Activated T-cell treated with anti-CD3 and anti-CD28 coated beads for 48 hours (primary cell): ENCODE data around the gene SRGN.
"Not testable (repeated sequence)": the region's sequence is repeated elsewhere in the genome, so short reads cannot be mapped to it uniquely, and the experiment has no call there.

Experiments used
- DNase-seq: peaks from one replicate; pipeline ENCODE4 v3.0.0-alpha.2; 2020; ENCODE audit warnings: low read depth

Gene SRGN, protein sequence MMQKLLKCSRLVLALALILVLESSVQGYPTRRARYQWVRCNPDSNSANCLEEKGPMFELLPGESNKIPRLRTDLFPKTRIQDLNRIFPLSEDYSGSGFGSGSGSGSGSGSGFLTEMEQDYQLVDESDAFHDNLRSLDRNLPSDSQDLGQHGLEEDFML

GRCh38 chr10:69087590-69088470 lies at the start of gene SRGN:
TSS of gene SRGN (plus strand) at chr10:69088103. CDS start at chr10:69088158, 55 bp downstream.
- DNase-seq, result peak; percentile 57

GRCh38 chr10:69040904-69041303 lies 47.0 kb upstream of the SRGN start:
- DNase-seq, result not testable (repeated sequence)

GRCh38 chr10:69042417-69042816 lies 45.5 kb upstream of the SRGN start:
- no peak for DNase-seq

GRCh38 chr10:69042838-69043237 lies 45.1 kb upstream of the SRGN start:
- no peak for DNase-seq

GRCh38 chr10:69043931-69044531 lies 43.9 kb upstream of the SRGN start:
- DNase-seq, result no peak

- DNase-seq, result no peak
Measured at GRCh38 chr10:69044546-69044945, 43.4 kb upstream of the SRGN start.

DNA sequence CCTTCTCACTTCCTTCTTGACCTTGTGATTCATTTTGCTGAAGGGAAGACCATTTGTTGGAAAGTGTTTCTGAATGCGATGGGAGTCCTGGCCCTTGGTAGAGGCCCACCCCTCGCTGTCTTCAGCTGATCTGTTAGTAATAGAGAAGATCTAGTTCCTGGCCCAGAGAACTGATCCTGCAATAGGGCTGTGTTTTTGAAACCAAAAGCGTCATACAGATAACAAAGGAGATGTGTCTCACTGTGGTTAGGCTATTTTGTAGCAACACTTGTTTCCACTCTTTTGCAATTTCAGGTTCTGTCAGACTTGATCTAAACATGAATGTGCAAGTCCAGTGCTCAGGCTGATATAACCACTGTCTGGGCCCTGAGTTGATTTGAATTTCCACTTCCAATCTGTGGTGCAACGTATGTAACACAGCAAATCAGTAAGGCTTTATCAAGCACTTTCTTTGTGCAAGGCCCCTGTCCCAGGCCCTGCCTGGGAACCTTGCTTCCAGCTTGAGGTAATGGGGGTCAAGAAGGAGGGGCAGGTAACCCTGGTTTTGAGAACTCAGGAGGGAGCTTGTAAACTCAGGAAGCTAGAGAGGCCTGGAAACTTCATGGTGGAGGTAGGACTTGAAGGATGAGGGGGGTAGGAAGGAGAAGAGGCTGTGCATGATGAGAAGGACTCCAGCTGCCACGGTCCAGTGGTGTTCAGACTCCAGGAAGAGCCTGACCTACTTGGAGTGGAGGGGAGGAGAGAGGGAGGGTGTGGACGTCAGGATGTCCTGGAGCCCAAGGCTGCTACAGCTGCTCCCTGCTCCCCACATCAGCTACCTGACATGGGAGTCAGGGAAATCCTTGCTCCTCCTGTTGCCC lies 42.2 kb upstream of the SRGN start:
- DNase-seq, result peak; percentile 27

- no peak for DNase-seq
Measured at GRCh38 chr10:69047111-69047832, 40.6 kb upstream of the SRGN start.

- DNase-seq, result peak; percentile 48
Measured at GRCh38 chr10:69048103-69048502, 39.8 kb upstream of the SRGN start.

DNA sequence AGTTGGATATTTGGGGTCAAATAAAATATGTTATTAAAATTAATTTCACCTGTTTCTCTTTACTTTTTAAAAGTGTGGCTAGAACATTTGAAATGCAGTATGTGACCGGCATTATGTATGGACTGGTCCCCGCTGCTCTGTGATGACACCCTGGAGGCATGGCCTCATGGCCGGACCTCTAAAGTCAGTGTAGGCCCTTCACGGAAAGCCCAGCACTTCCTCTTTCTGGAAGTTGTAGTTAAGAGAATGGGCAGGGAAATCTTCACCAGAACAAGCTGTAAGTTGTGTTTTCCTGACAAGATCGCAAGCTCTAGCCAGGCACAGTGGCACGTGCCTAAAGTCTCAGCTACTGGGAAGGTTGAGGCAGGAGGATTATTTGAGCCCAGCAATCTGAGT lies 38.3 kb upstream of the SRGN start:
- no peak for DNase-seq

- DNase-seq, result no peak
Measured at GRCh38 chr10:69051303-69051702, 36.6 kb upstream of the SRGN start.

GRCh38 chr10:69051710-69052487 lies 36.0 kb upstream of the SRGN start:
- DNase-seq, result no peak

DNA sequence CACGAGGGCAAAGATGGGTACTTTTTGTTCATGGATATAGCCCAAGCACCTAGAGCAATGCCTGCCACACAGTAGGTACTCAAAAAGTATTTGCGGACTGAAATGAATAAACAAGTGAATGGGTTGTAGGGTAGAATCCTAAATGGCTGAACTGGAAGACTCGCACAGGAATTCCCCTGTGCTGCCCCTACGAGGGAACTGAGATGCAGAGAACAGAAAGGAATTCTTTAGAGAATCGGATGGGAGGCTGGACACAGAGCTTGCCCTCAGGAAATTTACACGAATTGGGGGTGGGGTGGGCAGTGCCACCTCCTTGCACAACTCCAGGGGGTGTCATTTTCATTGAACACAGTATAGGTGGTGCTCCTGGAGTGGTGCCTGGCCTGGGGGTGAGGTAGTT lies 35.2 kb upstream of the SRGN start:
- DNase-seq, result no peak

DNA sequence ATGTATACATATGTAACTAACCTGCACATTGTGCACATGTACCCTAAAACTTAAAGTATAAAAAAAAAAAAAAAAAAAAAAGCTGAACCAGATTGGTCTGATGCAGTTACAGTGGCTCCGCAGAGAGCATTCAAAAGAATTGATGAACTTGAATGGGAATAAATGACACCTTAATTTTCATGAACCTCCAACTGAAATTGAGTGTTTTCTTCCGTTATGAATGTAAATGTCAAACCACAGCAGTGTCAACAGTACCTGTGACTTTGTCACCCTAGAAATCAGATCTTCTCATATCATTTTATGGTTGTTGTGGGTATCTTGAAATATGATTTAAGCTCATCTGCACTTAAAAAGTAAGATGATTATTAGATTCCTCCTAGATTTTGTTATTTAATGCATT lies 32.7 kb upstream of the SRGN start:
- no peak for DNase-seq

DNA sequence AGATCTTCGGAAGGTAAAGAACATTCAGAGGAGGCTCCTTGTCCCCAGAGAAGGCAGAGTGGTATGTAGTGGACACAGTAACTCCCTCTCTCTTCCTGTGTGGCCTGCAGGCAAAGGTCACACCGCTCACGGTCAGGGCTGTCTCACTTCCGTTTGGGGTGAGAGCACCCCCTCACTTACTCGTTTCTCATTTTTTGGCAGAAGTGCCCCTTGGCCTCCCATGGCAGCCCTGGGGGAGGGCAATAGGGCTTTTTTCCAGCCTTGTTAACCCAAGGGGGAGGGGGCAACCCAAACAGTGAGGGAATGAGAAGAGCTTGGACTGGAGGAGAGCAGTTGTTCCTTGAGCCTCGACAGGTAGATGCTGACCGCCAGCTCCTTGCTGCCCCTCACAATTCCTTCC lies 31.8 kb upstream of the SRGN start:
- DNase-seq, result no peak

DNA sequence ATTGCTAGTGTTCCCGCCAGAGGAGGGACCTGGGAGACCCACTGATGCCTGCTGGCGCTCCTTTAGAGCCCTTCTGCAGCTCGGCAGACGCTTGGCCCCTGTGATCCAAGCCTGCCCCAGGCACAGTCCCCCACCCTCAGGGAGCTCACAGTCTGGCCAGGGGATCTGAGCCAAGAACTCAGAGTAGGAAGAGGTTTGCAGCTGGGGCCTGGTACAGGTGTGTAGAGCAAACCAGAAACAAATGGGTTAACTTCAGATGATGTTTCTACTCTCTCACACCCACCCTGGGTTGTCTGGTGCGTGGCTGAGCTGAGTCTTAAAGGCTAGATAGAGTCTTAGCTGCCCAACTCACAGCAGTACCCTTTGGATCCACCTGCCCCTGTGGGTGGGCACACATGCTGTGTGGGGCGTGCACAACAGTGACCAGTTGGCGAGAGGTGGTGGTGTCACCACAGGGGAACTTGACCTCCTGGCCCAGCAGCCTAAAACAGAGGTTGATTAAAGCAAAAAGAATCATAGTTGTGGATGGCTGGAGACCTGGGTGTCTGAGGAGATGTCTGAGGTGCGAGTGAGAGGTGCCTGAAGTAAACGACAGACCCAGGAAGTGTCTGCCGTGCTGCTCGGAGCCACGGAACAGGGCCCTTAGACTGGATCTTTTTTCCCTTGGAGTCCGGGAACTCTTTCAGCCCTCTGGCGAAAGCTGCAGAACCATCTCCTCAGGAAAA lies 31.2 kb upstream of the SRGN start:
- DNase-seq, result no peak

DNA sequence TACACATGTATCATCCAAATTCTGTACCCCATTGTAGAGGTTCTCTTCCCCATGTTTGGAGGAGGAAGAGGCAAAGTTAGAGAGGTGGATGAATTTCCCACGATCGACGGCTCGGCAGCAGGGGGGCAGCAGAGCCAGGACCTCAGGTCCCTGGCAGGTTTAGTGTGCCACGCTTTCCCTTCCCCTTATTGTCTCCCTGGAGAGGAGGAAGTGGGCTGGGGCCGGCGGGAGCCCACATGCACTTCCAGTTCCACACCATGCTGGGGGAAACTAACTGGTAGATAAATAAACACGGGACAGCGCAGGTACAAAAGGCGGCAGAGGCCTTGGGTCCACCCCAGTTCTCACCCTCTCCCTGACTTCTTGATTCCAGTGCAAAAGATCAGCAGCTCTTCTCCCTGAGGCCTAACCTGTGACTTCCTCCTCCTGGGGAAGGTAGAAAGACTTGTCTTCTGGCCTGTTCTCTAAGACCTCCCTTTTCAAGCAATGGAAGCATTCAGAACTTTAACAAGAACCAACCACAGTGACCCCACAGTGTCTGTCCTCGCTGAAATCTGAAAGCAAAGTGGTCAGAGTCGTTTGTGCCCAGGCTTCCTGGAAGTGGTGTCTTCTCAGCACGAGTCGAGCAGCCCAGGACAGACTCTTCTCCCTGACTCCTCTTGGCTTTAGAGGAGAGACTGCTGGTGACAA lies 30.5 kb upstream of the SRGN start:
- no peak for DNase-seq

- no peak for DNase-seq
Measured at GRCh38 chr10:69057951-69058297, 30.0 kb upstream of the SRGN start.

DNA sequence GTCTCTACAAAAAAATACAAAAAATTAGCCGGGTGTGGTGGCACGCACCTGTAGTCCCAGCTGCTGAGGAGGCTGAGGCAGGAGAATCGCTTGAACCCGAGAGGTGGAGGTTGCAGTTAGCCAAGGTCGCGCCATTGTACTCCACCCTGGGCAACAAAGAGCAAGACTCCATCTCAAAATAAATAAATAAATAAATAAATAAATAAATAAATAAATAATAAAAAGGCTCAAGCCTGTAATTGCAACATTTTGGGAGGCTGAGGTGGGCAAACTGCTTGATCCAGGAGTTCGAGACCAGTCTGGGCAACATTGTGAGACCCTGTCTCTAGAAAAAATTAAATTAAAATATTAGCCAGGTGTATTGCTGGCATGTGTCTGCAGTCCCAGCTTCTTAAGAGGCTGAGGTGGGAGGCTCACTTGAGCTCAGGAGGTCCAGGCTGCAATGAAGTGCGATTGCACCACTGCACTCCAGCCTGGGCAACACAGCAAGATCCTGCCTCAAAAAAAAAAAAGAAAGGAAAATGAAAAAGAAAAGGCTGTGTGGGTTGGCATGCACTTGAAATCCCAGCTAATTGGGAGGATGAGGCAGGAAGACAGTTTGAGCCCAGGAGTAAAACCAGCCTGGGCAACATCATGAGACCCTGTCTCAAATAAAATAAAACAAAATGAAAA lies 27.6 kb upstream of the SRGN start:
- DNase-seq, result no peak
